ENCODE results near the gene NODAL.

The NODAL gene

DNA sequence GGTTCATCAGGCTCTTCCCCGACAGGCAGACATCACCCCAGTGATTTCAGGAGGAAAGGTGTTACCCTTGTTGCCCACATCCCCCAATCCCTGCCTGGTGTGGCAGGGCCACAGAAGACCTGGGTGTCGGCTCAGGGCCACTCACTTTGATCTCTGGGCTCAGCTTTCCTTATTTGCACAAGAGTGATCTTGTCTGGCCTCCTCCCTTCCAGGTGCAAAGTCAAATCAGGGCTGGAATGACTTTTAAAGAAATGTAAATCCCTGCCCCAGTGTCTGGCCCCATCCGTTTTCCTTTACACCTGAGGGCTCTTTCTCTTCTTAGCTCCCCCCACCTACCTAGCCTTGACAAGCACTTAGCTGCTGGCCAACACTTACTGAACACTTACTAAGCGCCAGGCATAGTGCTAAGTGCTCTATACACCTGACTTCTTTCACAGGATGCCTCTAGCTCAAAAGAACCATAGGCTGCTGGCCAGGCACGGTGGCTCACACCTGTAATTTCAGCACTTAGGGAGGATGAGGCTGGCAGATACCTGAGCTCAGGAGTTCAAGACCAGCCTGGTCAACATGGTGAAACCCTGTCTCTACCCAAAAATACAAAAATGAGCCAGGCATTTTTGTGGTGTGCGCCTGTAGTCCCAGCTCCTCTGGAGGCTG, 979 bp upstream of the NODAL start:
- H3K4me3 ChIP-seq (replicated peaks in 1 of 2; ENCODE audit: low read depth in 2 of 2, low read length in 2 of 2): no peak overlapping the region
- no peak for DNase-seq (ENCODE audit: low read depth in 2 of 2)
- TF ChIP-seq, protein P1, sequence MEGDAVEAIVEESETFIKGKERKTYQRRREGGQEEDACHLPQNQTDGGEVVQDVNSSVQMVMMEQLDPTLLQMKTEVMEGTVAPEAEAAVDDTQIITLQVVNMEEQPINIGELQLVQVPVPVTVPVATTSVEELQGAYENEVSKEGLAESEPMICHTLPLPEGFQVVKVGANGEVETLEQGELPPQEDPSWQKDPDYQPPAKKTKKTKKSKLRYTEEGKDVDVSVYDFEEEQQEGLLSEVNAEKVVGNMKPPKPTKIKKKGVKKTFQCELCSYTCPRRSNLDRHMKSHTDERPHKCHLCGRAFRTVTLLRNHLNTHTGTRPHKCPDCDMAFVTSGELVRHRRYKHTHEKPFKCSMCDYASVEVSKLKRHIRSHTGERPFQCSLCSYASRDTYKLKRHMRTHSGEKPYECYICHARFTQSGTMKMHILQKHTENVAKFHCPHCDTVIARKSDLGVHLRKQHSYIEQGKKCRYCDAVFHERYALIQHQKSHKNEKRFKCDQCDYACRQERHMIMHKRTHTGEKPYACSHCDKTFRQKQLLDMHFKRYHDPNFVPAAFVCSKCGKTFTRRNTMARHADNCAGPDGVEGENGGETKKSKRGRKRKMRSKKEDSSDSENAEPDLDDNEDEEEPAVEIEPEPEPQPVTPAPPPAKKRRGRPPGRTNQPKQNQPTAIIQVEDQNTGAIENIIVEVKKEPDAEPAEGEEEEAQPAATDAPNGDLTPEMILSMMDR (IDR thresholded peaks at IDR 0.05; ENCODE audit: low read depth, low read length): no peak

DNA sequence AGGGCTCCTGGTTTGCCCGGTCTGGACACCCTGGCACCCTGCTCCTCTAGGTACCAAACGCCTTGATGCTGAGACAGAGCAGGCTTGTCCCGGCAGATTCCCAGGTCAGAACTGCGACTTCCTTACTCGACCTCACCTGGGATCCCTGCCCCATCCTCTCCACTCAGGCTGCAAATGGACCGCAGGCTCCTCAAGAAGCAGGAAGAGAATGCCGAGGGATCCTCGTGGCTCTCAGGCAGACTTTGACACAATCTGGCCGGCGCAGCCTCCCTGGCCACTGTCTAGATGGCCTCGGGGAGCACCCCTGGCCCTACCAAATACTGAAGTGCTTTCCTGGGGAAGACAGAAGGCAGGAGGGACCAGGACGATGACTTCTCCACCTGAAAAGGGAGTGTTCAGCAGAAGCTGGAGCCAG, 421 bp upstream of the NODAL start:
- no peak for DNase-seq (ENCODE audit: low read depth in 2 of 2)
- no peak overlapping the region for H3K4me3 ChIP-seq (replicated peaks in 1 of 2; ENCODE audit: low read depth in 2 of 2, low read length in 2 of 2)
- TF ChIP-seq, protein P1 (IDR thresholded peaks at IDR 0.05; ENCODE audit: low read depth, low read length): no peak

DNA sequence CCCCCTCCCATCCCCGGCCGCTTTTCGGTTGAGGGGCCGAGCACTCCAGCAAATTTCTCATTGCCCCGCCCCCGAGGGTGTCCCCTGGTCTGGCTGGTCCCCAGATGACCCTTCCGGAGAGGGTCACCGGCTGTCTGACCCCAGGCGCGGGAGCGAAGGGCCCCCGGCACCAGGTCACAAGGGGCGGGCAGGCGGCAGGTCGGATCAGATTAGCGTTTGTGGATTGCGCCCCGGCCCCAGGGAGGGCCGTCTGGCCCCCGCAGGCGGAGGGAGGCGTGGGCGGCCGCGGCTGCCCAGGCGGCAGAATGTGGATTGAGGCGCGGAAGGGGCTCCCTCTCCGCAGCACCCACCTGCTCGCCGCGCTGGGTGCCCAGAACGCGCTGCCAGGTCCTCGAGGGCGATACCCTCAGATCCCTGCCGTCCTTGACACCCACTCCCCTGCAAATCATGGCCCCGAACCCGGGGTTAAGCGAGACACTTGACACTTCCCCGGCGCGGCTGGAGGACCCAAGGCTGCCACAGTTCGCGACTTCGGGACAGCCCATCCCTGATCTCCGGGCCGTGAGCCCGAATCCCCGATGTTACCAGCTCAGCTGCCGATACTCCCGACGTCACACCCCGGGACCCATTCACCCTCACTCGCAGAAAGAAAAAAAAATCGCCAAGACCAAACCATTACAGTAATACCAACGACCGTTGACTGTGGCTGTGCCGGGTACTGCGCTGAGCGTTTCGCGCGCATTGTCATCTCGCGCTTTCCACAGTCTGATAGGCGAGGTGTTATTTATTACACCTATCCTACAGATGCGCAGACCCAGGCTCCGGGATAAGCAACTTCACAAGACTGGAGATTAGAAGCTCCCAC, 953 bp downstream of the NODAL start:
- DNase-seq (ENCODE audit: low read depth in 2 of 2): no peak
- TF ChIP-seq, protein P1 (IDR thresholded peaks at IDR 0.05; ENCODE audit: low read depth, low read length): no peak
- H3K4me3 ChIP-seq (replicated peaks in 1 of 2; ENCODE audit: low read depth in 2 of 2, low read length in 2 of 2): no peak overlapping the region

DNA sequence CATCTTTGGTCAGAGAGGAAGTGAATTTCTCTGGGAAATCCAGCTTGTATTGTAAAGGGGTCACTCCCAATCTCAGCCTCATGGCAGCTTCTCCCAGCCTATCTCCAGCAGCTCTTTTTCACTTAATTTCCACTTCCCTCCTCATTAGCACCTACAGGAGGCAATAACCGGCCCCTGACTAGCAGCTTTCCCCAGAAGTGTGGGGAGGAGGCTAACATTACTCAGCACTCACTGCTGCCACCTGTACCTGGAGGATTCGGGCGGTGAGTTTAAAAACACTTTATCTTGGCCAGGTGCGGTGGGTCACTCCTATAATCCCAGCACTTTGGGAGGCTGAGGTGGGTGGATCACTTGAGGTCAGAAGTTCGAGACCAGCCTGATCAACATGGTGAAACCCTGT, 3.8 kb downstream of the NODAL start:
- H3K4me3 ChIP-seq (replicated peaks in 1 of 2; ENCODE audit: low read depth in 2 of 2, low read length in 2 of 2): no peak overlapping the region
- TF ChIP-seq, protein P1 (IDR thresholded peaks at IDR 0.05; ENCODE audit: low read depth, low read length): no peak
- no peak for DNase-seq (ENCODE audit: low read depth in 2 of 2)

DNA sequence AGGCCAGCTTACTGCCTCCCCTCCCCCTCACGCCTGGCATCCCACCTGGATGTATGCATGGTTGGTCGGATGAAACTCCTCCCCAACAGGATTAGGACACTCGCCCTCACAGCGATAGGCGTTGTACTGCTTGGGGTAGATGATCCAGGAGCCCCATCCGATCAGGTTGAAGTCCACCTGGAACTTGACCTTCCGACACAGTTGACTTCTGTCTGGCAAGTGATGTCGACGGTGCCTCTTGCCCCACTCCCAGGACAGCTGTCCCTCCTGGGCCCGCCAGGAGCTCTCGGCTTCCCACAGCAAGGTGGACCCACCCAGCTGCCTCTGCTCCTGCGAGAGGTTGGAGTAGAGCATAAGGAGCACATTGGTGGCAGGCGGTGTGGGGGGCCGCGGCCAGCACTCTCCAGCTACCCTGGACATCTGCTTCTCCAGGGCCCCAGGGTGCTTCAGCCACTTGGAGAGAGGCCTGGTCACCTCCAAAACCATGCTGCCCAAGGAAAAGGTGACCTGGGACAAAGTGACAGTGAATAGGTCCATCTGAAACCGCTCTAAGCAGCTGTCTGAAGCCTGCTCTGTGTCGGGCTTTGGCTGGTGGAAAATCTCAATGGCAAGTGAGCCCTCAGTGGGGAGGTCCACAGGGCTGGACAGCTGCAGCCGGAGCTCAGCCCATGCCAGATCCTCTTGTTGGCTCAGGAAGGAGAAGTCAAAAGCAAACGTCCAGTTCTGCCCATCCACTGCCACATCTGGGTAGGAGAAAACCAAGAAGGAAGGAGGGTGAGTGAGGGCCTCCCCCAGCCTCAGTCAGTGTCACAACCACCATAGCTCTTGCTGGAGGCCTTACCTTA, 6.0 kb downstream of the NODAL start:
- TF ChIP-seq, protein P1 (IDR thresholded peaks at IDR 0.05; ENCODE audit: low read depth, low read length): no peak
- no peak for DNase-seq (ENCODE audit: low read depth in 2 of 2)

DNA sequence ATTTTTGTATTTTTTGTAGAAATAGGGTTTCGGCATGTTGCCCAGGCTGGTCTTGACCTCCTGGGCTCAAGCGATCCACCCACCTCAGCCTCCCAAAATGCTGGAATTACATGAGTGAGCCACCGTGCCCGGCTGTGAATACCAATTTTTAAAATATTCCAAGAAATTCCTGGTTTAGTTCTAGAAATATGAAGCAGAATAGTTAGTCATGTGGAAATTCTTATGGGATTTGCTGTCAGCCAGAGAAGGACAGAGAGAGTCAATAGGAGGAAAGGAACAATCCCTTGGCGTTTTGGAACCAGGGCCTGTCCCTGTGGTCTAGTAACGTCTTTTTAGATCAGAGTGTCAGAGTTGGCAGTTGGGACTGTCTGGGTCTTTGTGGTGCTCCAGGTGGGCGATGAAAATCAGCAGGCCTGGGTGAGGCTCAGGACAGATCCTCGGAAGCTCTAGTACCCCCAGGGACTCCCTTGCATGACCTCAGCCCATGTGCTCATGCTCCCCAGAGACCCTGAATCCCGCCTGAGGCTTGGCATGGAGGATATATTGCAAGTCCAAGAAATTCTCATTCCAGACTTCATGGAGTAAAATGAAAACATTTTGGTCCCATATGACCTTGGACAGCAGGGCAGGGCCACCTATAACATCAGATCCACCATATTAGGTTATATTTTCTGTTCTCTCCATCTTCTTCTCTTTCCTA, 7.8 kb downstream of the NODAL start:
- peak; percentile 48 to 49 for DNase-seq (ENCODE audit: low read depth in 2 of 2)
- H3K4me3 ChIP-seq (replicated peaks in 1 of 2; ENCODE audit: low read depth in 2 of 2, low read length in 2 of 2): no peak overlapping the region
- TF ChIP-seq, protein P1 (IDR thresholded peaks at IDR 0.05; ENCODE audit: low read depth, low read length): no peak

More for the DNA sequence above, 6.0 kb downstream of the NODAL start:
- H3K4me3 ChIP-seq (replicated peaks in 1 of 2; ENCODE audit: low read depth in 2 of 2, low read length in 2 of 2): no peak overlapping the region
